Hepatocyte (in vitro differentiated cells): Measurements from ENCODE around the gene EFCAB10.

Experiments used
- CTCF ChIP-seq: fragments of 200-600 bp; sonication (generic); IDR thresholded peaks from 2 replicates; pipeline ENCODE4 v1.5.1; 2016; ENCODE audit warnings: antibody characterized with exemption, mild to moderate bottlenecking; ENCODE audit not compliant: poor library complexity
- EZH2phosphoT487 ChIP-seq: fragments of 200-600 bp; sonication (generic); IDR thresholded peaks from one replicate; pipeline ENCODE4 v1.6.1; 2018; ENCODE audit warnings: antibody characterized with exemption, mild to moderate bottlenecking, low read depth, moderate library complexity; ENCODE audit not compliant: unreplicated experiment, severe bottlenecking

GRCh38 chr7:105623906-105624305, 42.6 kb upstream of the EFCAB10 start:
- TF ChIP-seq CTCF: no peak
- no peak for TF ChIP-seq EZH2phosphoT487
